Measurements from ENCODE around the gene UMPS. TPM values are rescaled to one million over a fixed set of nuclear protein-coding genes. Genes with fewer than 3 reads are reported as not detected.

The UMPS gene
- 10 to 100 TPM; 10.9 to 28.7 (median 23.9) TPM for polyA plus RNA-seq (ENCODE audit: low read depth in 6 of 6)

DNA sequence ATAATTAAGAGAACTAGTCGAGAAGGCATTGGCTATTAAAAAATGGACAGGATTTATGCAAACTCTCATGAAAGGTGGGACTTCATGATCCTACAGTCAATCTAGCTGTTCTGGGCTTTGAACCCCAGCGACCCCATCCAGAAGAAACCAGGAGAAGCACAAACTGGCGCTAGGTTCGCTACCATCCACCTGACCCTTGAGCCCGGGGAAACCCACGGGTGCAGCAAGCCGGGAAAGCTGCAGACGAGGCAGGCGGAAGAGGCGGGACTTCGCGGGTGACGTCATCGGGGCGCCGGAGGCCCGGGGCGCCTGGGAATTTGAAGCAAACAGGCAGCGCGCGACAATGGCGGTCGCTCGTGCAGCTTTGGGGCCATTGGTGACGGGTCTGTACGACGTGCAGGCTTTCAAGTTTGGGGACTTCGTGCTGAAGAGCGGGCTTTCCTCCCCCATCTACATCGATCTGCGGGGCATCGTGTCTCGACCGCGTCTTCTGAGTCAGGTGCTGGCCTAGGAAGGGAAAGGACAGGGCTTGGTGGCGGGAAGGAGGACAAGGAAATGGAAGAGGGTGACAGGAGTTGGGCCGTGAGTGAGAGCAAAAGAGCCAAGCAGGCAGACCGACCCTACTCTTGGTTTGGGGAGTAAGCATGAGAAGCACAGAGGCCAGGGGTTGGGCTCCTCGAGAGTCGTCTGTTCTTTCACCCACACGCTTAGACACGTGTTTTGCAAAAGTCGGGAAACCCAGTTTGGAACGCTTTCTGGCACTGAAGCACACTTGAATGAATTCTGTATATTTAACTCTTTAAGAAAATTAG lies at the start of gene UMPS:
UMPS (plus strand) TSS at position 324 of the 812 bp plus-strand sequence; CDS start at position 344, 20 bp downstream.
- Mint-ChIP-seq H3K4me1 (peaks cover 23 to 33% (median 25%) of the 10 kb centered on the region in 3 donors), H3K27ac (peak within 1 kb of the TSS; percentile 97 to 99 (median 98)), H3K36me3 (peaks cover 0 to 8% of the 10 kb centered on the region in 2 donors), H3K9me3 (peaks cover 0 to 4% (median 0%) of the 10 kb centered on the region in 7 donors), H3K27me3 (peaks cover 2 to 17% (median 11%) of the 10 kb centered on the region in 3 donors), H3K4me3 (peak within 1 kb of the TSS; percentile 95 to 100 (median 98))
- DNase-seq (peak; percentile 86), ATAC-seq (ENCODE audit: low read depth in 2 of 2) (peak; percentile 99)

DNA sequence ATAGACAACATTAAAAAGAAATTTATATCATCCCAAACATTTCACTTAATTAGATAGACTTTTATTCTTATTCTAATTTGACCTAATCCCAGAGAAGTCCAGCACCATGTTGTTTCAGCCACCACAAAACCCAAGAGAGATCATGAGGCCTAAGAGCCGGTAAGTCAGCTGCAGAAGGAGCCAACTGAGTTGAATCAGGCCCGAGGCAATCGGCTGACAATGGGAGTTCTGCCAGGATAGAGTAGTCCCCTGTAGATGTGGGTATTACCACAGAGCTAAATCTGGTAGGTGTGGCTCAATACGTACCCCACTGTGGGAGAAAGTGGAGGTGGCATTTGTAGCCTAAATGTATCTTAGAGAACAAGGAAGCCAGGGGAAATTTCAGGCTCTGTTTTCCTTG lies 49.7 kb upstream of the UMPS start:
- no peak for DNase-seq
- no peak overlapping the region for H3K4me3 Mint-ChIP-seq
- peaks cover 0 to 1% (median 0%) of the 10 kb centered on the region in 7 donors for H3K9me3 Mint-ChIP-seq
- H3K36me3 Mint-ChIP-seq, result no peaks in the 10 kb centered on the region
- peaks cover 5 to 22% (median 18%) of the 10 kb centered on the region in 3 donors for H3K27me3 Mint-ChIP-seq
- no peaks in the 10 kb centered on the region for H3K4me1 Mint-ChIP-seq
- no peak overlapping the region for H3K27ac Mint-ChIP-seq
- no peak for ATAC-seq (ENCODE audit: low read depth in 2 of 2)

DNA sequence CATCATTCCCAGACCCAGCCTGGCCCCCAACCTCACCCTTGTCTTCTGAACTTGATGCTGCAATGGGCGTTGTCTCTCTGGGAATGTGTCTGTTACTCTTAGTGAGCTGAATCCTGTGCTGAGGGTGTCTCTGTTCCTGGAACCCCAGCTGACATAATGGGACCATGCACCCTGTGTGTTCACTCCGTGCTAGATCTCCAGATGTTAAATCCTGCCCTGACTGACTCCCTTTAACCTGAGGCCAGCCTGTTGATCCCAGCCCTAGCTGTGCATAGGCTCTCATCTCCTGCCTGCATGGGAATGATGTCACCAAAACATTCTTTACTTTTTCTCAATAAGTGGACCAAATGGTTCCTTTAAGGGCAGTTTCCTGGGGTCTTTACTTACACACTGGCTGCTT lies 48.0 kb upstream of the UMPS start:
- Mint-ChIP-seq H3K4me3 (no peak overlapping the region), H3K27ac (no peak overlapping the region), H3K36me3 (no peaks in the 10 kb centered on the region), H3K9me3 (peaks cover 0 to 1% (median 0%) of the 10 kb centered on the region in 7 donors), H3K4me1 (no peaks in the 10 kb centered on the region), H3K27me3 (peaks cover 5 to 29% (median 28%) of the 10 kb centered on the region in 3 donors)
- ATAC-seq (ENCODE audit: low read depth in 2 of 2) (no peak), DNase-seq (no peak)

DNA sequence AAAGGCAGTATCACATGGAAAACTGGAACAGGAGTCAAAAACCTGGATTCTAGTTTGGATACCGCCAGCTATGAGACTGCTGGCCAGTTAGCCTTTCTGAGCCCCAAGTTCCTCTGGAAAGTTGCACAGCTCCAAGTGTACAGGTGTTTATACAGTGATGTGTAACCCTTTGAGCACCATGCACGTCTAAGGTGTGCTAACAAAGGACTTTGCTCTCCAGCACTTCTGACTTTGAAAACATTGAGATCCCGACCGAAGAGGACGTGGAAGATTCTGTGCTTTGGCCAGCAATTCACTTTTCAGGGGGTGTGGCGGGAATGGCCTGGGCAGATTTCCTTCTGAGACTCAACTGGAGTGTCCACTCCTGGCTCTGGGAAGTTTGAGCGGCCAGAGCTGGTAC lies 45.8 kb upstream of the UMPS start:
- Mint-ChIP-seq H3K27ac (no peak overlapping the region), H3K4me3 (no peak overlapping the region), H3K9me3 (peaks cover 0 to 1% (median 0%) of the 10 kb centered on the region in 7 donors), H3K4me1 (peaks cover 0 to 5% (median 5%) of the 10 kb centered on the region in 3 donors), H3K27me3 (peaks cover 5 to 43% (median 31%) of the 10 kb centered on the region in 3 donors), H3K36me3 (no peaks in the 10 kb centered on the region)
- ATAC-seq (ENCODE audit: low read depth in 2 of 2) (no peak), DNase-seq (no peak)

DNA sequence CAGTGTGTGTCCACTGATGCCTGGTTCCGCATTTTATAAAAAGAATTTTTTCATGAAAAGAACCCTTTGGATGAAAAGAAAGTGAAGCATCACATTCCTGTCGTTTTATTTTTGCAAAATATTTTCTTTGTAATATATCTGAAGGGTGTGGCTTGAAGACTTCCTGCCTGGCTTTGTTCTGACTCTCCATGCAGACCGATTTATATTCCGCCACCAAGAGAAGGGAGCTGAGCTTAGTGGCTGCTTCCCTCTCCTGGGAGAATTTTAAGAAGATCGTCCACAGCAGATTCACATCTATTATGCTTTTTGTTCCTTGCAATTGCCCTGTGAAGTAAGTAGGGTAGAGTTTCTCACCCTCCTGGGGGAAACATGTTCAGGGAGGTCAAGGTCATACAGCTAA lies 45.2 kb upstream of the UMPS start:
- H3K27ac Mint-ChIP-seq, result no peak overlapping the region
- H3K36me3 Mint-ChIP-seq, result no peaks in the 10 kb centered on the region
- peaks cover 0 to 1% (median 0%) of the 10 kb centered on the region in 7 donors for H3K9me3 Mint-ChIP-seq
- H3K4me3 Mint-ChIP-seq, result no peak overlapping the region
- ATAC-seq (ENCODE audit: low read depth in 2 of 2) (no peak), DNase-seq (no peak)
- peaks cover 5 to 43% (median 31%) of the 10 kb centered on the region in 3 donors for H3K27me3 Mint-ChIP-seq
- H3K4me1 Mint-ChIP-seq, result peaks cover 0 to 5% (median 5%) of the 10 kb centered on the region in 3 donors

DNA sequence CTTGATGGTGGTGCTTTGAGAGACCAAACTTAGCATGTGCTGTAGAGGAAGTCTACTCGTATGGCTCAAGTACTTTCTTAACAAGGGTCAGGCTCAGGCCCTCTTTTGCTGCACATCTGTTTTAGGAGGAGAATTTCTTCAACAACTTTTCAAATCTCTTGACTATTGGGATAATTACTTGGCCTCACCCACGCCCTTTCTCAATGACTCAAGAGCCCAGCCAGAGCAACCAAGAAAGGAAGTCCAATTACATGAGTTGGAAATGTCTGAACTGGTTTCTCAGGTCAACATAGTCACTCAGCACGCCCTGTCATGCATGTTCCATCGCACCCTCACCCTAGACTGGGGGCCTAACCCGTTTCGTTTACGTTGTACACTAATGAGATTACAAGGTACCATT lies 44.8 kb upstream of the UMPS start:
- H3K4me1 Mint-ChIP-seq, result peaks cover 0 to 5% (median 5%) of the 10 kb centered on the region in 3 donors
- peaks cover 0 to 1% (median 0%) of the 10 kb centered on the region in 7 donors for H3K9me3 Mint-ChIP-seq
- H3K36me3 Mint-ChIP-seq, result no peaks in the 10 kb centered on the region
- H3K4me3 Mint-ChIP-seq, result peak overlapping the region in 1 of 8 donors; percentile 34
- H3K27me3 Mint-ChIP-seq, result peaks cover 5 to 43% (median 31%) of the 10 kb centered on the region in 3 donors
- DNase-seq (no peak), ATAC-seq (ENCODE audit: low read depth in 2 of 2) (no peak)
- no peak overlapping the region for H3K27ac Mint-ChIP-seq

DNA sequence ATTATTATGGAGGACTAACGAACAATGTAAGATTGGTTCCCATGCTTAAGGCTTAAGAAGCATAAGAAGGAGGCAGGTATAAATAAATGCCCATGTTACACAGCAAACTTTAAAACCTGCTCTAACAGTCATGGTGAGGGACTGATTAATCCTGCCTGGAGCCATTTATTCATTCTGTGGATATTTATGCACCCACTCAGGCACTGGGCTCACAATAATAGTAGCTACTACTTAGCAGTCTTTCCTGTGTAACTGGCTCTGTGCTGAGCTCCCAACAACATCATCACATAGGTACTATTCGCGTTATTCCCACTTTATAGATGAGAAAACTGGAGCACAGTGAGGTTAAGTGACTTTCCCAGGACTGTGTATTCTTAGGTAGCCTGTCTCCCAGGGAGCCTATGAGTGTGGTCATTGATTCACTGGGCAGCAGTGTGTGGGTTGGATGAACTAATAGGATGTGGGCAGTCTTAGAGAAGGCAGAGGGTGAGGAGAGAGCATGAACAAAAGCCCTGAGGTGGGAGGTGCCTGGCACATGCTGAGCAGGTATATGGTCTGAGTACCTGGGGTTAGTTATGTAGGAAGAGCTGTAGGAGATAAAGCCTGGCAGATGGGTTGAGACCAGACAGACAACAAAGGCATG lies 44.1 kb upstream of the UMPS start:
- H3K4me3 Mint-ChIP-seq, result no peak overlapping the region
- no peak for ATAC-seq (ENCODE audit: low read depth in 2 of 2)
- no peak overlapping the region for H3K27ac Mint-ChIP-seq
- no peaks in the 10 kb centered on the region for H3K36me3 Mint-ChIP-seq
- peaks cover 0 to 1% (median 0%) of the 10 kb centered on the region in 7 donors for H3K9me3 Mint-ChIP-seq
- H3K4me1 Mint-ChIP-seq, result peaks cover 0 to 5% (median 5%) of the 10 kb centered on the region in 3 donors
- H3K27me3 Mint-ChIP-seq, result peaks cover 5 to 43% (median 31%) of the 10 kb centered on the region in 3 donors
- DNase-seq, result no peak

DNA sequence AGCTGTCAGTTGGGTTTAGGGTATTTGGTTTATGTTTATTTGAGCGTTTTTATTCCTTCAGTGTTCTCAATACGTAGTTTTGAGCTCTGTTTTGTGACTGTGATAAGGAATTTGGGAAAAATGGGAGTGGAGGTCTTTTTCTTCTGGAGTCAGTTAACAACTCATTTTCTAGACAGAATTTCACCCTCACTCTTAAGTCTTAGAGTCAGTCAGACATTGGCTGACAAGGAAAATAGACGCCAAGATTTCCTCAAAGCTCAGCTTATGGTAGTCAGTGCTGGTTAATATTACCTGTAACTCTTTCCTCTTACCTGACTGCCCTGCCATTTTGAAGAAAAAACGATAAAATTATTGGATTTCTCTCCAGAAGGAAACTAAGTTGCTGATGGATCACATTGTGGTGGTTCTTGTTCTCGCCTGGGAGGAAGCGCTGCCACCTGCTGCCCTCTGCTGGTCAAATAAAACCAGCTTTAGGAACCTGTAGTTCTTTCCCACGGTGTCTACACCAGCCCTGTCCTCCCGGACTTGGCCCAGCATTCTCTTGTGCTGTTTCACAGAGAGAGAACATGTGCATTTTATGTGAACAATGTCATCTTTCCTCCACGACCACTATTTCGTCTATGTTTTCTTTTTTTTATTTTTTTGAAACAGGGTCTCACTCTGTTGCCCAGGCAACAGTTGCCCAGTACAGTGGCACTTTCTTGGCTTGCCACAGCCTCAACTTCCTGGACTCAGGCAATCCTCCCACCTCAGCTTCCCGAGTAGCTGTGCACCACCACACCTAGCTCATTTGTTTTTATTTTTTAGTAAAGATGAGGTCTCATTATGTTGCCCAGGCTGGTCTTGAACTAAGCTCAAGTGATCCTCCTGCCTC lies 41.4 kb upstream of the UMPS start:
- DNase-seq (peak; percentile 61), ATAC-seq (ENCODE audit: low read depth in 2 of 2) (peak; percentile 59 to 86)
- Mint-ChIP-seq H3K36me3 (no peaks in the 10 kb centered on the region), H3K4me3 (no peak overlapping the region), H3K27ac (no peak overlapping the region), H3K9me3 (no peaks in the 10 kb centered on the region), H3K4me1 (peaks cover 0 to 5% (median 5%) of the 10 kb centered on the region in 3 donors), H3K27me3 (peaks cover 5 to 42% (median 39%) of the 10 kb centered on the region in 3 donors)

DNA sequence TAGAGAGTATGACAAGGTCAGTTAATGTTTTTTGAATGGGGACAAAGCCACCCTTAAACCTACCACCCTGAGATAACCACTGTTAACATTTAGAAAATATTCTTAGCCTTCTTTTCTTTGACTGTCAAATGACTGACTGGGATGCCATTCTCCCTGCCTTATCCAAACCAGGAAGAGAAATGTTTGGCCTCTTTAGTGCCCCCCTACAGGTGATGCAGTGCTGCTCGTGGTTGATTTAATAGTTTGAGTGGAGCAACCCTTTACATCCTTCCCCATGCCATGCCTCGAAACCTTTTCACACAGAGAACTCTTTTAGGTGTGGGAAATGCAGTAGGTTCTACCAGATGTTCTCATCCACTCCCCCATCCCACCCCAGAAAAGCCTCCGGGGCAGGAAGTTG lies 38.7 kb upstream of the UMPS start:
- no peaks in the 10 kb centered on the region for H3K9me3 Mint-ChIP-seq
- DNase-seq (no peak), ATAC-seq (ENCODE audit: low read depth in 2 of 2) (no peak)
- no peak overlapping the region for H3K4me3 Mint-ChIP-seq
- no peaks in the 10 kb centered on the region for H3K36me3 Mint-ChIP-seq
- H3K27ac Mint-ChIP-seq, result no peak overlapping the region
- H3K27me3 Mint-ChIP-seq, result peaks cover 6 to 24% (median 19%) of the 10 kb centered on the region in 3 donors
- H3K4me1 Mint-ChIP-seq, result peaks cover 0 to 5% (median 5%) of the 10 kb centered on the region in 3 donors

DNA sequence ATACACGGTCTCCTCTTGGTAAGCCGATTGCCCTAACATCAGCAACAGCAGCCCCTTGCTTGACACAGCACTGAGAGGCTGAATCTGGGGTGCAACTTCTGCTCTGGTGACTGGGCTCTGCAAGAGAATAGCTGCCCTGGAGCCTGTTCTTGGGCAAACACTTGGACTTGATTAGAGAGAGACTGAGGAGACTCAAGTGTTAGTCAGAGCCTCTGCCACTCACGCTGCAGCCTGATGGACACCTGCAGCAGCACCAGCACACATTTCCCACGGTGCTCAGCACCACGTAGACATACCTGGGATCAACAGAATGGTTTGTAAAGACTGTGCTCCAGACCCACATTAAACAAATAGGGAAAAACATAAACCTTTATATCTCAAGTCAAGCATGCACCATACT lies 35.8 kb upstream of the UMPS start:
- H3K27ac Mint-ChIP-seq, result peak overlapping the region in 1 of 6 donors; percentile 30
- H3K36me3 Mint-ChIP-seq, result no peaks in the 10 kb centered on the region
- DNase-seq (no peak), ATAC-seq (ENCODE audit: low read depth in 2 of 2) (no peak)
- peaks cover 15 to 19% (median 17%) of the 10 kb centered on the region in 3 donors for H3K27me3 Mint-ChIP-seq
- H3K4me3 Mint-ChIP-seq, result no peak overlapping the region
- H3K9me3 Mint-ChIP-seq, result no peaks in the 10 kb centered on the region
- H3K4me1 Mint-ChIP-seq, result no peaks in the 10 kb centered on the region

DNA sequence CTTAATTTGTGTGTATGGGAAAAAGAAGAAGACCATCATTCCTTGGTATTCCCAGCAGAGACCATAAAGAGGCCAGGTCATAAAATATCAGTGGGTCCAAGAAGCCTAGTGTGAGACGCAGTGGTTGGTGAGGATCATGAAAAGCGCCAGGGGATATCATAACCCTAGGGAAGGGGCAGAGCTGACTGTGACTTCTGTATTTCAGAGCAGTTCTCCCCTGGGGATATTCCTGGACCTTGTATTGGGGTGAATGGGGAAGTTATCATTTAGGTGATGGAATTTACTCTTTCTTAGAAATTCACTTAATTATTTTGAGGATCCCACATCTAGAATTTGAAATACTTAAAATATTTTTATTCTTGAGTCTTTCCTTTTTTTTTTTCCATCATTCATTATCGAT lies 34.9 kb upstream of the UMPS start:
- ATAC-seq (ENCODE audit: low read depth in 2 of 2), result no peak
- Mint-ChIP-seq H3K9me3 (no peaks in the 10 kb centered on the region), H3K4me1 (no peaks in the 10 kb centered on the region), H3K36me3 (no peaks in the 10 kb centered on the region), H3K4me3 (no peak overlapping the region), H3K27me3 (peaks cover 18 to 24% (median 18%) of the 10 kb centered on the region in 3 donors), H3K27ac (no peak overlapping the region)
- no peak for DNase-seq

DNA sequence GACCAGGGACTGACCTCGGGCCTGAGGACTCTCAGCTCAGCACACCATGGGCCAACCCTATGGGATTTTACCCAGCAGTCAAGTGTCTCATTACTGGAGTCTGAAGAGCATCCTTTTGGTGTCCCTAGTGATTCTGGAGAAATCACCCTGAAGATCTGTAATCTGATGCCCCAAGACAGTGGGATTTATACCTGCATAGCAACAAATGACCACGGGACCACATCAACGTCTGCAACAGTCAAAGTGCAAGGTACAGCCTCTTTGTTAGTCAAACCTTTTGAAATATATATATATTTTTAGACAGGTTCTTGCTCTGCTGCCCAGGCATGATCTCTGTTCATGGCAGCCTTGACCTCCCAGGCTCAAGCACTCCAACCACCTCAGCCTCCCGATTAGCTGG lies 34.2 kb upstream of the UMPS start:
- H3K4me1 Mint-ChIP-seq, result no peaks in the 10 kb centered on the region
- ATAC-seq (ENCODE audit: low read depth in 2 of 2) (no peak), DNase-seq (no peak)
- peaks cover 20 to 30% (median 25%) of the 10 kb centered on the region in 3 donors for H3K27me3 Mint-ChIP-seq
- no peak overlapping the region for H3K27ac Mint-ChIP-seq
- no peaks in the 10 kb centered on the region for H3K9me3 Mint-ChIP-seq
- no peaks in the 10 kb centered on the region for H3K36me3 Mint-ChIP-seq
- H3K4me3 Mint-ChIP-seq, result no peak overlapping the region

DNA sequence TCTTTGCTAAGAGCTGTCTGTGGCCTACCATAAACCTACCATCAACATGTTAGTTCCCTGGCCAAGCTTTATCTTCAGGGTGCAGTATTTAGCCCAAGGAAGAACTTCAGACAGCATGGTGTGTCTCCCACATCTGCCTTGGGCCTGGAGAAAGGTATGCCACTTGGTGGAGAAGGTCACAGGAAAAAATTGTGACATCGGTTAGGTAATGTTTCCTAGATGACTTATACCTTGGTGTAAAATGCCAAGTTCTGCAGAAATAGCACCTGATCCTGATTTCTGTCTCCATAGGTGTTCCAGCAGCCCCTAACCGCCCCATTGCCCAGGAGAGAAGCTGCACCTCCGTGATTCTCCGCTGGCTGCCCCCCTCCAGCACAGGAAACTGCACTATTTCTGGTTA lies 33.0 kb upstream of the UMPS start:
- Mint-ChIP-seq H3K9me3 (no peaks in the 10 kb centered on the region), H3K27me3 (peaks cover 21 to 35% (median 27%) of the 10 kb centered on the region in 3 donors), H3K4me3 (no peak overlapping the region), H3K36me3 (no peaks in the 10 kb centered on the region), H3K27ac (no peak overlapping the region), H3K4me1 (no peaks in the 10 kb centered on the region)
- DNase-seq (no peak), ATAC-seq (ENCODE audit: low read depth in 2 of 2) (no peak)

All from naive B cell (primary cell).